ENCODE results near the gene GLIPR2.

GLIPR2 gene

GRCh38 chr9:36102742-36103495 lies 33.6 kb upstream of the GLIPR2 start:
- Histone ChIP-seq H3K36me3 (ENCODE audit: insufficient read depth, low read depth, low read length) (no peaks in the 10 kb centered on the region; the same call in 1 of the 2 replicates), H3K9ac (ENCODE audit: low read depth, low read length) (peak overlapping the region; percentile 51; the same call in 1 of the 2 replicates), H3K4me1 (ENCODE audit: insufficient read depth, low read length) (peaks cover 23% of the 10 kb centered on the region; the same call in 1 of the 2 replicates), H3K27me3 (ENCODE audit: insufficient read depth, low read length) (no peaks in the 10 kb centered on the region), H3K9me3 (ENCODE audit: insufficient read depth, low read depth, low read length) (no peaks in the 10 kb centered on the region), H3K4me3 (ENCODE audit: low read length) (no peak overlapping the region), H3K27ac (ENCODE audit: low read length) (no peak overlapping the region)

- peaks cover 3% of the 10 kb centered on the region for H3K36me3 ChIP-seq (ENCODE audit: insufficient read depth, low read depth, low read length)
- H3K27me3 ChIP-seq (ENCODE audit: insufficient read depth, low read length): no peaks in the 10 kb centered on the region
- H3K27ac ChIP-seq (ENCODE audit: low read length): no peak overlapping the region
- H3K4me1 ChIP-seq (ENCODE audit: insufficient read depth, low read length): no peaks in the 10 kb centered on the region
- H3K9ac ChIP-seq (ENCODE audit: low read depth, low read length): no peak overlapping the region
- H3K4me3 ChIP-seq (ENCODE audit: low read length): no peak overlapping the region
- H3K9me3 ChIP-seq (ENCODE audit: insufficient read depth, low read depth, low read length): no peaks in the 10 kb centered on the region
These were observed 27.5 kb upstream of the GLIPR2 start for GRCh38 chr9:36109071-36109470.

GRCh38 chr9:36110434-36110833 lies 26.1 kb upstream of the GLIPR2 start:
- H3K27ac ChIP-seq (ENCODE audit: low read length): no peak overlapping the region
- H3K36me3 ChIP-seq (ENCODE audit: insufficient read depth, low read depth, low read length): peaks cover 3% of the 10 kb centered on the region
- H3K9me3 ChIP-seq (ENCODE audit: insufficient read depth, low read depth, low read length): no peaks in the 10 kb centered on the region
- no peak overlapping the region for H3K4me3 ChIP-seq (ENCODE audit: low read length)
- no peaks in the 10 kb centered on the region for H3K4me1 ChIP-seq (ENCODE audit: insufficient read depth, low read length)
- no peaks in the 10 kb centered on the region for H3K27me3 ChIP-seq (ENCODE audit: insufficient read depth, low read length)
- H3K9ac ChIP-seq (ENCODE audit: low read depth, low read length): no peak overlapping the region

- no peak overlapping the region for H3K27ac ChIP-seq (ENCODE audit: low read length)
- H3K4me3 ChIP-seq (ENCODE audit: low read length): no peak overlapping the region
These were observed 24.0 kb upstream of the GLIPR2 start for GRCh38 chr9:36112516-36112915.

GRCh38 chr9:36113999-36114398 lies 22.5 kb upstream of the GLIPR2 start:
- Histone ChIP-seq H3K9ac (ENCODE audit: low read depth, low read length) (no peak overlapping the region), H3K27ac (ENCODE audit: low read length) (no peak overlapping the region), H3K27me3 (ENCODE audit: insufficient read depth, low read length) (no peaks in the 10 kb centered on the region), H3K4me3 (ENCODE audit: low read length) (no peak overlapping the region), H3K9me3 (ENCODE audit: insufficient read depth, low read depth, low read length) (no peaks in the 10 kb centered on the region), H3K36me3 (ENCODE audit: insufficient read depth, low read depth, low read length) (0 out of 2 replicates have a peak, but pooled peaks cover 3% of the 10 kb centered on the region), H3K4me1 (ENCODE audit: insufficient read depth, low read length) (no peaks in the 10 kb centered on the region)

More at GRCh38 chr9:36112516-36112915, 24.0 kb upstream of the GLIPR2 start:
- no peaks in the 10 kb centered on the region for H3K4me1 ChIP-seq (ENCODE audit: insufficient read depth, low read length)
- H3K36me3 ChIP-seq (ENCODE audit: insufficient read depth, low read depth, low read length): peaks cover 3% of the 10 kb centered on the region
- H3K27me3 ChIP-seq (ENCODE audit: insufficient read depth, low read length): no peaks in the 10 kb centered on the region
- H3K9me3 ChIP-seq (ENCODE audit: insufficient read depth, low read depth, low read length): no peaks in the 10 kb centered on the region
- no peak overlapping the region for H3K9ac ChIP-seq (ENCODE audit: low read depth, low read length)

- H3K4me1 ChIP-seq (ENCODE audit: insufficient read depth, low read length): no peaks in the 10 kb centered on the region
- no peak overlapping the region for H3K4me3 ChIP-seq (ENCODE audit: low read length)
- H3K9ac ChIP-seq (ENCODE audit: low read depth, low read length): no peak overlapping the region
- no peak overlapping the region for H3K27ac ChIP-seq (ENCODE audit: low read length)
- 0 out of 2 replicates have a peak, but pooled peaks cover 1% of the 10 kb centered on the region for H3K36me3 ChIP-seq (ENCODE audit: insufficient read depth, low read depth, low read length)
- no peaks in the 10 kb centered on the region for H3K9me3 ChIP-seq (ENCODE audit: insufficient read depth, low read depth, low read length)
- H3K27me3 ChIP-seq (ENCODE audit: insufficient read depth, low read length): no peaks in the 10 kb centered on the region
These were observed 19.9 kb upstream of the GLIPR2 start for GRCh38 chr9:36116593-36116992.

GRCh38 chr9:36118201-36118600 lies 18.3 kb upstream of the GLIPR2 start:
- Histone ChIP-seq H3K36me3 (ENCODE audit: insufficient read depth, low read depth, low read length) (peaks cover 11% of the 10 kb centered on the region), H3K9me3 (ENCODE audit: insufficient read depth, low read depth, low read length) (no peaks in the 10 kb centered on the region), H3K27ac (ENCODE audit: low read length) (no peak overlapping the region), H3K27me3 (ENCODE audit: insufficient read depth, low read length) (no peaks in the 10 kb centered on the region), H3K4me1 (ENCODE audit: insufficient read depth, low read length) (no peaks in the 10 kb centered on the region), H3K4me3 (ENCODE audit: low read length) (no peak overlapping the region), H3K9ac (ENCODE audit: low read depth, low read length) (no peak overlapping the region)

- Histone ChIP-seq H3K27me3 (ENCODE audit: insufficient read depth, low read length) (no peaks in the 10 kb centered on the region), H3K9ac (ENCODE audit: low read depth, low read length) (no peak overlapping the region), H3K36me3 (ENCODE audit: insufficient read depth, low read depth, low read length) (peaks cover 11% of the 10 kb centered on the region), H3K4me3 (ENCODE audit: low read length) (no peak overlapping the region), H3K9me3 (ENCODE audit: insufficient read depth, low read depth, low read length) (no peaks in the 10 kb centered on the region), H3K4me1 (ENCODE audit: insufficient read depth, low read length) (no peaks in the 10 kb centered on the region), H3K27ac (ENCODE audit: low read length) (no peak overlapping the region)
These were observed 17.8 kb upstream of the GLIPR2 start for GRCh38 chr9:36118706-36119105.

- Histone ChIP-seq H3K27me3 (ENCODE audit: insufficient read depth, low read length) (no peaks in the 10 kb centered on the region), H3K36me3 (ENCODE audit: insufficient read depth, low read depth, low read length) (peaks cover 11% of the 10 kb centered on the region), H3K4me3 (ENCODE audit: low read length) (no peak overlapping the region), H3K4me1 (ENCODE audit: insufficient read depth, low read length) (no peaks in the 10 kb centered on the region), H3K9me3 (ENCODE audit: insufficient read depth, low read depth, low read length) (no peaks in the 10 kb centered on the region), H3K27ac (ENCODE audit: low read length) (no peak overlapping the region), H3K9ac (ENCODE audit: low read depth, low read length) (no peak overlapping the region)
These were observed 17.1 kb upstream of the GLIPR2 start for GRCh38 chr9:36119476-36119875.

GRCh38 chr9:36120705-36121104 lies 15.8 kb upstream of the GLIPR2 start:
- H3K9me3 ChIP-seq (ENCODE audit: insufficient read depth, low read depth, low read length): no peaks in the 10 kb centered on the region
- no peak overlapping the region for H3K27ac ChIP-seq (ENCODE audit: low read length)
- no peak overlapping the region for H3K4me3 ChIP-seq (ENCODE audit: low read length)

GRCh38 chr9:36121971-36122370 lies 14.6 kb upstream of the GLIPR2 start:
- H3K27me3 ChIP-seq (ENCODE audit: insufficient read depth, low read length): no peaks in the 10 kb centered on the region
- H3K9ac ChIP-seq (ENCODE audit: low read depth, low read length): no peak overlapping the region
- peaks cover 11% of the 10 kb centered on the region for H3K36me3 ChIP-seq (ENCODE audit: insufficient read depth, low read depth, low read length)
- H3K9me3 ChIP-seq (ENCODE audit: insufficient read depth, low read depth, low read length): no peaks in the 10 kb centered on the region
- no peak overlapping the region for H3K4me3 ChIP-seq (ENCODE audit: low read length)
- no peaks in the 10 kb centered on the region for H3K4me1 ChIP-seq (ENCODE audit: insufficient read depth, low read length)
- H3K27ac ChIP-seq (ENCODE audit: low read length): no peak overlapping the region

More at GRCh38 chr9:36120705-36121104, 15.8 kb upstream of the GLIPR2 start:
- Histone ChIP-seq H3K4me1 (ENCODE audit: insufficient read depth, low read length) (no peaks in the 10 kb centered on the region), H3K36me3 (ENCODE audit: insufficient read depth, low read depth, low read length) (peaks cover 11% of the 10 kb centered on the region), H3K27me3 (ENCODE audit: insufficient read depth, low read length) (no peaks in the 10 kb centered on the region), H3K9ac (ENCODE audit: low read depth, low read length) (no peak overlapping the region)

GRCh38 chr9:36123515-36123914 lies 13.0 kb upstream of the GLIPR2 start:
- peaks cover 4% of the 10 kb centered on the region; the same call in 1 of the 2 replicates for H3K27me3 ChIP-seq (ENCODE audit: insufficient read depth, low read length)
- no peaks in the 10 kb centered on the region for H3K4me1 ChIP-seq (ENCODE audit: insufficient read depth, low read length)
- peaks cover 11% of the 10 kb centered on the region for H3K36me3 ChIP-seq (ENCODE audit: insufficient read depth, low read depth, low read length)

More at GRCh38 chr9:36123515-36123914, 13.0 kb upstream of the GLIPR2 start:
- H3K9ac ChIP-seq (ENCODE audit: low read depth, low read length): no peak overlapping the region
- H3K4me3 ChIP-seq (ENCODE audit: low read length): no peak overlapping the region
- H3K9me3 ChIP-seq (ENCODE audit: insufficient read depth, low read depth, low read length): no peaks in the 10 kb centered on the region
- no peak overlapping the region for H3K27ac ChIP-seq (ENCODE audit: low read length)

Data from iPS-20b (cell line).